22Rv1 (cell line): Measurements from ENCODE around the gene HS3ST3B1.

Experiments used
- ZFX ChIP-seq: fragments of 450-650 bp; IDR thresholded peaks from 2 replicates; pipeline ENCODE4 v1.6.1; 2017; ENCODE audit warnings: antibody characterized with exemption, borderline replicate concordance
- TF ChIP-seq, protein P1 (sequence below): fragments of 450-650 bp; IDR thresholded peaks from 2 replicates; pipeline ENCODE4 v1.5.1; 2017; ENCODE audit warnings: mild to moderate bottlenecking

GRCh38 chr17:14329900-14330491 lies 29.1 kb downstream of the HS3ST3B1 start:
- TF ChIP-seq, protein P1, sequence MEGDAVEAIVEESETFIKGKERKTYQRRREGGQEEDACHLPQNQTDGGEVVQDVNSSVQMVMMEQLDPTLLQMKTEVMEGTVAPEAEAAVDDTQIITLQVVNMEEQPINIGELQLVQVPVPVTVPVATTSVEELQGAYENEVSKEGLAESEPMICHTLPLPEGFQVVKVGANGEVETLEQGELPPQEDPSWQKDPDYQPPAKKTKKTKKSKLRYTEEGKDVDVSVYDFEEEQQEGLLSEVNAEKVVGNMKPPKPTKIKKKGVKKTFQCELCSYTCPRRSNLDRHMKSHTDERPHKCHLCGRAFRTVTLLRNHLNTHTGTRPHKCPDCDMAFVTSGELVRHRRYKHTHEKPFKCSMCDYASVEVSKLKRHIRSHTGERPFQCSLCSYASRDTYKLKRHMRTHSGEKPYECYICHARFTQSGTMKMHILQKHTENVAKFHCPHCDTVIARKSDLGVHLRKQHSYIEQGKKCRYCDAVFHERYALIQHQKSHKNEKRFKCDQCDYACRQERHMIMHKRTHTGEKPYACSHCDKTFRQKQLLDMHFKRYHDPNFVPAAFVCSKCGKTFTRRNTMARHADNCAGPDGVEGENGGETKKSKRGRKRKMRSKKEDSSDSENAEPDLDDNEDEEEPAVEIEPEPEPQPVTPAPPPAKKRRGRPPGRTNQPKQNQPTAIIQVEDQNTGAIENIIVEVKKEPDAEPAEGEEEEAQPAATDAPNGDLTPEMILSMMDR: no peak
- TF ChIP-seq ZFX: no peak
